Upper lobe of left lung (tissue), 4 donors: ENCODE data around the gene SLC25A34.

Source experiments
- POLR2A ChIP-seq, 4 donors: fragments of 450-650 bp; IDR thresholded peaks; one replicate each; pipeline ENCODE4 v1.5.1; 2016 to 2017; ENCODE audit warnings: antibody characterized with exemption in 4 of 4, mild to moderate bottlenecking in 2 of 4
- POLR2AphosphoS5 ChIP-seq, 2 donors: sonication (generic); formaldehyde crosslinking; IDR thresholded peaks; one replicate each; pipeline ENCODE4 v1.5.1; 2017; ENCODE audit warnings: antibody characterized with exemption in 2 of 2
- TF ChIP-seq, protein P1 (sequence below), 6 experiments: fragments of 450-650 bp in 4 of 6; fragments of 200-600 bp in 2 of 6; sonication (generic) in 2 of 6; IDR thresholded peaks; one replicate each; pipeline ENCODE4 v1.5.1; 2016 to 2019; ENCODE audit warnings: antibody characterized with exemption in 6 of 6

- TF ChIP-seq POLR2A (IDR thresholded peaks at IDR 0.05) (no peak), POLR2AphosphoS5 (IDR thresholded peaks at IDR 0.05) (no peak)
- TF ChIP-seq, protein P1, sequence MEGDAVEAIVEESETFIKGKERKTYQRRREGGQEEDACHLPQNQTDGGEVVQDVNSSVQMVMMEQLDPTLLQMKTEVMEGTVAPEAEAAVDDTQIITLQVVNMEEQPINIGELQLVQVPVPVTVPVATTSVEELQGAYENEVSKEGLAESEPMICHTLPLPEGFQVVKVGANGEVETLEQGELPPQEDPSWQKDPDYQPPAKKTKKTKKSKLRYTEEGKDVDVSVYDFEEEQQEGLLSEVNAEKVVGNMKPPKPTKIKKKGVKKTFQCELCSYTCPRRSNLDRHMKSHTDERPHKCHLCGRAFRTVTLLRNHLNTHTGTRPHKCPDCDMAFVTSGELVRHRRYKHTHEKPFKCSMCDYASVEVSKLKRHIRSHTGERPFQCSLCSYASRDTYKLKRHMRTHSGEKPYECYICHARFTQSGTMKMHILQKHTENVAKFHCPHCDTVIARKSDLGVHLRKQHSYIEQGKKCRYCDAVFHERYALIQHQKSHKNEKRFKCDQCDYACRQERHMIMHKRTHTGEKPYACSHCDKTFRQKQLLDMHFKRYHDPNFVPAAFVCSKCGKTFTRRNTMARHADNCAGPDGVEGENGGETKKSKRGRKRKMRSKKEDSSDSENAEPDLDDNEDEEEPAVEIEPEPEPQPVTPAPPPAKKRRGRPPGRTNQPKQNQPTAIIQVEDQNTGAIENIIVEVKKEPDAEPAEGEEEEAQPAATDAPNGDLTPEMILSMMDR (IDR thresholded peaks at IDR 0.05): no peak
These were observed 45.7 kb upstream of the SLC25A34 start for GRCh38 chr1:15690317-15690716.
